GM12872 (cell line): ENCODE results near the gene MAML3.

Source experiments
- TF ChIP-seq, protein P1 (sequence below): IDR thresholded peaks from 3 replicates; pipeline ENCODE4 v1.5.1; 2011; ENCODE audit warnings: low read depth, mild to moderate bottlenecking, low read length, moderate library complexity; ENCODE audit not compliant: insufficient read depth

Gene MAML3

DNA sequence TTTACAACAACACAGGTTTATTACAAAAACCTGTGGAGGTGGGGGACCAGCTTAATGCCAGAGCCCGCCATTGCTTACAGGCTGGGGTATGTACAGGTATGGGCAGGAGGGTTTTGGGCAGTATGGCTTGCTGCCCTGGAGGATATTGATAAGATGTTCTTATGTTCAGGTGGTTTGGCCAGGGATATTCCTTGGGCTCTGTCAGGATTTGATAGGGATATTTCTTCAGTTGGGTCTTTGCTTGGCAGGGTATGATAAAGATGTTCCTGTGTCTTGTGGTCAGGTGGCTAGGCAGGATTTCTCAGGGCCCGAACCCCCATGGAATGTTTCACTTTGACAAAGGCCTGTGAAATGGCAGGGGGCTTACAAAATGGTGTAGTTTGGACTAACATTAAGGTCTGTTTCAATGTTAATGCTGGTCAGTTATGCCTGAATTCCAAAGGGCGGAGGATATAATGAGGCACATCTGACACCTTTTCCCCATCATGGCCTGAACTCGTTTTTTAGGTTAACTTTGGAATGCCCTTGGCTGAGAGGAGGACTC is 485.3 kb downstream of the MAML3 start:
- TF ChIP-seq, protein P1, sequence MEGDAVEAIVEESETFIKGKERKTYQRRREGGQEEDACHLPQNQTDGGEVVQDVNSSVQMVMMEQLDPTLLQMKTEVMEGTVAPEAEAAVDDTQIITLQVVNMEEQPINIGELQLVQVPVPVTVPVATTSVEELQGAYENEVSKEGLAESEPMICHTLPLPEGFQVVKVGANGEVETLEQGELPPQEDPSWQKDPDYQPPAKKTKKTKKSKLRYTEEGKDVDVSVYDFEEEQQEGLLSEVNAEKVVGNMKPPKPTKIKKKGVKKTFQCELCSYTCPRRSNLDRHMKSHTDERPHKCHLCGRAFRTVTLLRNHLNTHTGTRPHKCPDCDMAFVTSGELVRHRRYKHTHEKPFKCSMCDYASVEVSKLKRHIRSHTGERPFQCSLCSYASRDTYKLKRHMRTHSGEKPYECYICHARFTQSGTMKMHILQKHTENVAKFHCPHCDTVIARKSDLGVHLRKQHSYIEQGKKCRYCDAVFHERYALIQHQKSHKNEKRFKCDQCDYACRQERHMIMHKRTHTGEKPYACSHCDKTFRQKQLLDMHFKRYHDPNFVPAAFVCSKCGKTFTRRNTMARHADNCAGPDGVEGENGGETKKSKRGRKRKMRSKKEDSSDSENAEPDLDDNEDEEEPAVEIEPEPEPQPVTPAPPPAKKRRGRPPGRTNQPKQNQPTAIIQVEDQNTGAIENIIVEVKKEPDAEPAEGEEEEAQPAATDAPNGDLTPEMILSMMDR, result no peak

- TF ChIP-seq, protein P1, result no peak
Measured at GRCh38 chr4:139668036-139668435, 485.9 kb downstream of the MAML3 start.
